OCI-LY1 (cell line): ENCODE measurements around the gene CREB5.

Source experiments
- CTCF ChIP-seq: fragments of 200-600 bp; sonication (generic), shearing (Covaris generic); IDR thresholded peaks from 2 replicates; pipeline ENCODE4 v1.5.1; 2017; ENCODE audit warnings: mild to moderate bottlenecking, antibody characterized with exemption, low read length, moderate library complexity, mixed read lengths
- EZH2 ChIP-seq: fragments of 200-600 bp; sonication (generic), shearing (Covaris generic); IDR thresholded peaks from 2 replicates; pipeline ENCODE4 v1.8.0; 2017; ENCODE audit warnings: borderline replicate concordance, mixed run types, mild to moderate bottlenecking, antibody characterized with exemption, low read length, moderate library complexity, mixed read lengths

- TF ChIP-seq CTCF, result no peak
- TF ChIP-seq EZH2, result no peak
These were observed 305.2 kb downstream of the CREB5 start for GRCh38 chr7:28717445-28718054.
